GM12864 (cell line): ENCODE results near the gene EIF1B.
"Not testable (repeated sequence)": the region's sequence is repeated elsewhere in the genome, so short reads cannot be mapped to it uniquely, and the experiment has no call there.

ENCODE experiments used
- DNase-seq: peaks from one replicate; pipeline ENCODE4 v3.0.0-alpha.2; 2011; ENCODE audit warnings: low read depth
- H3K4me3 ChIP-seq: 2 replicates; pipeline ENCODE4 v1.5.1; 2011; ENCODE audit warnings: mild to moderate bottlenecking, low read depth, low read length, control low read depth
- TF ChIP-seq, protein P1 (sequence below): IDR thresholded peaks from 2 replicates; pipeline ENCODE4 v1.5.1; 2011; ENCODE audit warnings: low read depth, mild to moderate bottlenecking, moderate library complexity, low read length, control low read depth, inconsistent platforms; ENCODE audit errors: missing control alignments

Gene EIF1B

DNA sequence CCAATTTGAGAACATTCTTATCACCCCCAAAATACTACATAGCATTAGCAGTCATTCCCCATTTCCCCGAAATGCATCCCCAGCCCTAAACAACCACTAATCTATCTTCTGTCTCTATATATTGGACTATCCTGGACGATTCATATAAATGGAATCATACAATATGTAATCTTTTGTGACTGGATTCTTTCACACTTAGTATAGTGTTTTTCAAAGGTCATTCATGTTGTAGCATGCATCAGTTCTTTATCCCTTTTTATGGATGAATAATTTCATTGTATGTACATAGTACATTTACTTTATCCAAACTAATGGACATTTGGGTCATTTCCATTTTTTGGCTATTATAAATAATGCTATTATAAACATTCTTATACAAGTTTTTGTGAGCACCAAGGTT is 27.5 kb upstream of the EIF1B start:
- DNase-seq, result no peak
- TF ChIP-seq, protein P1, sequence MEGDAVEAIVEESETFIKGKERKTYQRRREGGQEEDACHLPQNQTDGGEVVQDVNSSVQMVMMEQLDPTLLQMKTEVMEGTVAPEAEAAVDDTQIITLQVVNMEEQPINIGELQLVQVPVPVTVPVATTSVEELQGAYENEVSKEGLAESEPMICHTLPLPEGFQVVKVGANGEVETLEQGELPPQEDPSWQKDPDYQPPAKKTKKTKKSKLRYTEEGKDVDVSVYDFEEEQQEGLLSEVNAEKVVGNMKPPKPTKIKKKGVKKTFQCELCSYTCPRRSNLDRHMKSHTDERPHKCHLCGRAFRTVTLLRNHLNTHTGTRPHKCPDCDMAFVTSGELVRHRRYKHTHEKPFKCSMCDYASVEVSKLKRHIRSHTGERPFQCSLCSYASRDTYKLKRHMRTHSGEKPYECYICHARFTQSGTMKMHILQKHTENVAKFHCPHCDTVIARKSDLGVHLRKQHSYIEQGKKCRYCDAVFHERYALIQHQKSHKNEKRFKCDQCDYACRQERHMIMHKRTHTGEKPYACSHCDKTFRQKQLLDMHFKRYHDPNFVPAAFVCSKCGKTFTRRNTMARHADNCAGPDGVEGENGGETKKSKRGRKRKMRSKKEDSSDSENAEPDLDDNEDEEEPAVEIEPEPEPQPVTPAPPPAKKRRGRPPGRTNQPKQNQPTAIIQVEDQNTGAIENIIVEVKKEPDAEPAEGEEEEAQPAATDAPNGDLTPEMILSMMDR, result no peak
- no peak overlapping the region for H3K4me3 ChIP-seq

DNA sequence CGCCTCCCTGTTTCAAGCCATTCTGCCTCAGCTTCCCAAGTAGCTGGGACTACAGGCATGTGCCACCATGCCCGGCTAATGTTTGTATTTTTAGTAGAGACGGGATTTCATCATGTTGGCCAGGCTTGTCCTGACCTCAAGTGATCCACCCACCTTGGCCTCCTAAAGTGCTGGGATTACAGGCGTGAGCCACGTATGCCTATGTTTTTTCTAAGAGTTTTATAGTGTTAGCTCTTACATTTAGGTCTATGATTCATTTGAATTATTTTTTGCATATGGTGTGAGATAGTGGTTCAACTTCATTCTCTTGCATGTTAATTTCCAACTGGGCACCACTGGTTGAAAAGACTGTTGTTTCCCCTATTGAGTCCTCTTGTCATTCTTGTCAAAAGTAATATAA is 26.4 kb upstream of the EIF1B start:
- H3K4me3 ChIP-seq, result not testable (repeated sequence)

DNA sequence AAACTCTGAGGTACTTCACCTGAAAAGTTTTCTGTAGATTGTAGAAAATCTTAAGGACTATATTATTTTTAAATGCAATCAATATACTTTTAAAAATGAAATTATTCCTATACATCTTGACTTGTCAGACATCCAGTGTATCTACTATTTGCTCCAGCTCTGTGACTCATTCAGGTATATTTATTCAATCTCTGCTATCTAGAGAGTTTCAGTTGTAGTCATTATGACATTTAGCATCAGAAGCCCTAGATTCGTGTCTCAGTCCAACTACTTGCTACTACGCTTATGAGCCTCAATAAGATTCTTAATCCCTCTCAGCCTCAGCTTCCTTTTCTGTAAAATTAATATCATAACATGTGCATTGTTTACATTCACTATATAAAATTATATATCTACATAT is 22.3 kb upstream of the EIF1B start:
- no peak overlapping the region for H3K4me3 ChIP-seq
- DNase-seq, result no peak
- TF ChIP-seq, protein P1, result no peak

More for the DNA sequence above, 26.4 kb upstream of the EIF1B start:
- DNase-seq, result not testable (repeated sequence)

DNA sequence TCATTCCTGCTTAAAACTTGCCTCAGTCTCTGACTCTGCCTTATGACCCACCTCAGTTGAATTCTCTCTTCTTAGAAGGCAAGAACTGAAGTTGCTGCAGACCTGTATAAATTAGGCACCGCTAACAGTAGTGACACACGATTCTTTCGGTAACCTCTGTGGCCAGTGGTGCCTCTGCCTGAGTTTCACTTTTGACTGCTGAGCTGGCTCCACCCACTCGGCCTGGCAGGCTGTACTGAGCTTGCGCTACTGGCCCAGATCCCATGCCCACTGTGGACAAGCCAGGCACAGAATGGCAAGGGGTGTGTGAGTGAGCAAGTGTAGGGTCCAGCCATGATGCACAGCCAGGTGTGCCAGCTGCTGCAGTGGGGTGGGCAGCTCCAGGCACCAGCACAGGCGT is 19.1 kb upstream of the EIF1B start:
- H3K4me3 ChIP-seq, result no peak overlapping the region
- DNase-seq, result no peak
- TF ChIP-seq, protein P1, result no peak

DNA sequence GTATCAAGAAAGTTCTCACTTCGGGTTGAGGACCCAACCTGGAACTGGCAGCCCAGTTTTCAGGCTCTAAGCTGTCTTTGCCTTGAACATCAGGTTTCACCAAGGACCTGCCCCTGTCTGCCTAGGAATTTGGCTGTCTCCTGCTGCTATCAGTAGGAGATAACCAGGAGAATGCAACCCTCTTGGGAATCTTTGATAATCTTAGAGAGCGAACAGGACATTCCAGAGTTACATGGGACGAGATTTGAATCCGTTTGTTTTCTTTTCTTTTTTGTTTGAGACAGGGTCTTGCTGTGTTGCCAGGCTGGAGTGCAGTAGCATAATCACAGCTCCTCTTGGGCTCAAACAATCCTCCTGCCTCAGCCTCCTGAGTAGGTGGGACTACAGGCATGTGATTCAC is 18.0 kb upstream of the EIF1B start:
- TF ChIP-seq, protein P1, result no peak
- DNase-seq, result no peak
- H3K4me3 ChIP-seq, result no peak overlapping the region

DNA sequence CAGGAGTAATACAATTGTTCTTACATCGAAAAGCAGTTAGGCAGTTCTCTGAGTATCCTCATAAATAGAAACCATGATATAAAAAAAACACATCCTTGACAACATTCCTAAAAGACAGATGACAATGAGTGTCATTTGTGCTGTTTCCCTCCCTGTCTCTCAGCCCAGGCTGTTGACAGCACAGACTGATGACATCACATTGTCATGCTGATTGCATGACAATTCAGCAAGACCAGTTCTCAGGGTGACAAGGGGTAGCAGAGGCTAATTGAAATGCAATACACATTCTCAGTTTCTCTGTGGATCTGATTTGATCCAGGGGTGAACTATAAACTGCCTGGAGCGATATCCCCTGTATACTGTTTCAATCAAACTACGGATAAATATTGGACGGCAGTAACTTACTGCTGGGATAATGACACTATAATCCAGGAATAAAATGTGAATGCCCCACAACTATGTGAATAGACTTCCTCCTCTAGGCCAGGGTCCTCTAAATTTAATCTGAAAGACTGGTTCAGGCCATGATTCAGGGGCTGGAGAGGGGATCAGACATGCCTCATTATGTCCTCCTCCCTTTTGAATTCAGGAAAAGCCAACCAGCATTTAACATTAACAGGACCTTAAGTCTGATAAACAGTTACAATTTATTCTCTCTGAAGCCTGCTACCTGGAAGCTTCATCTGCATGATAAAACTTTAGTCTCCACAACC is 16.7 kb upstream of the EIF1B start:
- TF ChIP-seq, protein P1, result no peak
- H3K4me3 ChIP-seq, result no peak overlapping the region
- DNase-seq, result no peak

DNA sequence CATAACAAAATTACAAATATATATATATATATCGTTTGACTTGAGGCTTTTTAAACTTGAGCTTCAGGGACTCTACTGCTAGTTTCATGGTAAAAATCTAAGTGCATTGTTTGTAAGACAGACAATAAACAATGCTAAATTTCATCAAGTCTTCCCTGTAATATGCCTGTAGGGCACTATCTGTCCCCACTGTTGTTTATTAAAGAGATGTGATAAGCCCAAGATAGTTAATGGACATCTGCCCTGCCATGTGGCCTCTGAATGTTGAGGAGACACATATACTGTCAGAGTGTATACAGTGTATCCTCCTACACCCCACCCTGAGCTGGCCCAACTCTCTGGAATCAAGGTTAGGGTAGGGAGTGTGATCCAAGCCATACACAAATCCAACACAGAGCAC is 15.1 kb upstream of the EIF1B start:
- TF ChIP-seq, protein P1, result no peak
- DNase-seq, result no peak
- no peak overlapping the region for H3K4me3 ChIP-seq
